ENCODE data around the gene HRH2. TPM values are rescaled to one million over a fixed set of nuclear protein-coding genes. Genes with fewer than 3 reads are reported as not detected.

HRH2 gene
- total and polyA plus RNA-seq, 4 experiments from 2014 or later, result 0.63 to 5.2 (median 4.1) TPM

GRCh38 chr5:175698401-175699115 lies 40.7 kb downstream of the HRH2 start:
- Histone ChIP-seq H3K27ac (ENCODE audit: low read depth, low read length) (no peak overlapping the region), H3K9me3 (ENCODE audit: control insufficient read depth in 1 of 2, low read length in 2 of 2) (no peaks in the 10 kb centered on the region), H3K4me3 (ENCODE audit: low read length in 2 of 2) (no peak overlapping the region), H3K27me3 (ENCODE audit: insufficient read depth, low read length) (no peaks in the 10 kb centered on the region), H3K36me3 (ENCODE audit: insufficient read depth, low read length) (no peaks in the 10 kb centered on the region), H3K4me1 (ENCODE audit: insufficient read depth, low read length) (peaks cover 16% of the 10 kb centered on the region)
- DNase-seq, result no peak
- Mint-ChIP-seq H3K4me3 (peak overlapping the region in 1 of 8 donors; percentile 21), H3K36me3 (peaks cover 11 to 14% of the 10 kb centered on the region in 2 donors), H3K27ac (peak overlapping the region in 1 of 7 donors; percentile 15), H3K9me3 (peaks cover 0 to 8% (median 0%) of the 10 kb centered on the region in 8 donors), H3K27me3 (no peaks in the 10 kb centered on the region), H3K4me1 (peaks cover 13 to 29% (median 21%) of the 10 kb centered on the region in 4 donors)
- intact Hi-C loops (cut with micrococcal nuclease), result loop anchor here (5.0 kb wide), 1 partner anchor 236 kb away; no protein-coding TSS in a partner anchor
- POLR2A ChIA-PET (ENCODE audit: partially characterized antibody), result no interaction called here
- CTCF ChIA-PET (ENCODE audit: partially characterized antibody), result interaction anchor here (1.3 to 4.4 kb wide), 4 partner anchors 9 to 166 kb away, joined by 3 to 138 read pairs (median 17); no protein-coding TSS in a partner anchor

GRCh38 chr5:175700991-175701390 lies 43.1 kb downstream of the HRH2 start:
- Histone ChIP-seq H3K27ac (ENCODE audit: low read depth, low read length) (no peak overlapping the region), H3K4me3 (ENCODE audit: low read length in 2 of 2) (no peak overlapping the region), H3K4me1 (ENCODE audit: insufficient read depth, low read length) (peaks cover 10% of the 10 kb centered on the region), H3K36me3 (ENCODE audit: insufficient read depth, low read length) (no peaks in the 10 kb centered on the region), H3K27me3 (ENCODE audit: insufficient read depth, low read length) (no peaks in the 10 kb centered on the region), H3K9me3 (ENCODE audit: control insufficient read depth in 1 of 2, low read length in 2 of 2) (no peaks in the 10 kb centered on the region)
- CTCF ChIA-PET (ENCODE audit: partially characterized antibody), result interaction anchor here (0.9 to 9.6 kb wide), 8 partner anchors 9 to 168 kb away, joined by 3 to 93 read pairs (median 4); no protein-coding TSS in a partner anchor
- Mint-ChIP-seq H3K4me1 (peaks cover 8 to 15% (median 11%) of the 10 kb centered on the region in 4 donors), H3K4me3 (peak overlapping the region in 1 of 8 donors; percentile 45), H3K27ac (no peak overlapping the region), H3K9me3 (peaks cover 0 to 9% (median 0%) of the 10 kb centered on the region in 8 donors), H3K27me3 (no peaks in the 10 kb centered on the region), H3K36me3 (peaks cover 10 to 14% of the 10 kb centered on the region in 2 donors)
- DNase-seq, result no peak
- intact Hi-C loops (cut with micrococcal nuclease), result no loop called here
- POLR2A ChIA-PET (ENCODE audit: partially characterized antibody), result no interaction called here

GRCh38 chr5:175701797-175702196 lies 43.9 kb downstream of the HRH2 start:
- POLR2A ChIA-PET (ENCODE audit: partially characterized antibody), result no interaction called here
- no peak for DNase-seq
- CTCF ChIA-PET (ENCODE audit: partially characterized antibody), result interaction anchor here (0.9 to 9.6 kb wide), 7 partner anchors 8 to 169 kb away, joined by 3 to 93 read pairs (median 4); no protein-coding TSS in a partner anchor
- Histone ChIP-seq H3K4me3 (ENCODE audit: low read length in 2 of 2) (no peak overlapping the region), H3K27me3 (ENCODE audit: insufficient read depth, low read length) (no peaks in the 10 kb centered on the region), H3K9me3 (ENCODE audit: control insufficient read depth in 1 of 2, low read length in 2 of 2) (no peaks in the 10 kb centered on the region), H3K36me3 (ENCODE audit: insufficient read depth, low read length) (no peaks in the 10 kb centered on the region), H3K27ac (ENCODE audit: low read depth, low read length) (no peak overlapping the region), H3K4me1 (ENCODE audit: insufficient read depth, low read length) (peaks cover 2% of the 10 kb centered on the region)
- intact Hi-C loops (cut with micrococcal nuclease), result no loop called here
- peak overlapping the region in 1 of 7 donors; percentile 55 for H3K27ac Mint-ChIP-seq
- H3K27me3 Mint-ChIP-seq, result no peaks in the 10 kb centered on the region
- H3K4me3 Mint-ChIP-seq, result peak overlapping the region in 1 of 8 donors; percentile 18
- H3K36me3 Mint-ChIP-seq, result peaks cover 7 to 14% of the 10 kb centered on the region in 2 donors
- peaks cover 0 to 9% (median 0%) of the 10 kb centered on the region in 8 donors for H3K9me3 Mint-ChIP-seq
- peaks cover 3 to 8% (median 5%) of the 10 kb centered on the region in 4 donors for H3K4me1 Mint-ChIP-seq

GRCh38 chr5:175706499-175706898 lies 48.6 kb downstream of the HRH2 start:
- Mint-ChIP-seq H3K36me3 (peaks cover 20 to 26% of the 10 kb centered on the region in 2 donors), H3K4me1 (peaks cover 0 to 3% (median 0%) of the 10 kb centered on the region in 4 donors), H3K4me3 (no peak overlapping the region), H3K27ac (no peak overlapping the region), H3K9me3 (peaks cover 0 to 9% (median 0%) of the 10 kb centered on the region in 8 donors), H3K27me3 (no peaks in the 10 kb centered on the region)
- Histone ChIP-seq H3K27ac (ENCODE audit: low read depth, low read length) (no peak overlapping the region), H3K4me3 (ENCODE audit: low read length in 2 of 2) (no peak overlapping the region), H3K36me3 (ENCODE audit: insufficient read depth, low read length) (peaks cover 6% of the 10 kb centered on the region), H3K27me3 (ENCODE audit: insufficient read depth, low read length) (no peaks in the 10 kb centered on the region), H3K4me1 (ENCODE audit: insufficient read depth, low read length) (no peaks in the 10 kb centered on the region), H3K9me3 (ENCODE audit: control insufficient read depth in 1 of 2, low read length in 2 of 2) (no peaks in the 10 kb centered on the region)
- intact Hi-C loops (cut with micrococcal nuclease), result no loop called here
- POLR2A ChIA-PET (ENCODE audit: partially characterized antibody), result no interaction called here
- CTCF ChIA-PET (ENCODE audit: partially characterized antibody), result interaction anchor here (1.1 to 9.6 kb wide), 3 partner anchors 10 to 174 kb away, joined by 5 to 93 read pairs (median 7); no protein-coding TSS in a partner anchor
- no peak for DNase-seq

GRCh38 chr5:175707751-175708375 lies 50.0 kb downstream of the HRH2 start:
- H3K27ac Mint-ChIP-seq, result no peak overlapping the region
- Histone ChIP-seq H3K4me1 (ENCODE audit: insufficient read depth, low read length) (no peaks in the 10 kb centered on the region), H3K9me3 (ENCODE audit: control insufficient read depth in 1 of 2, low read length in 2 of 2) (no peaks in the 10 kb centered on the region), H3K36me3 (ENCODE audit: insufficient read depth, low read length) (peaks cover 6% of the 10 kb centered on the region), H3K4me3 (ENCODE audit: low read length in 2 of 2) (no peak overlapping the region), H3K27me3 (ENCODE audit: insufficient read depth, low read length) (no peaks in the 10 kb centered on the region), H3K27ac (ENCODE audit: low read depth, low read length) (no peak overlapping the region)
- no peak for DNase-seq
- ChIA-PET POLR2A (ENCODE audit: partially characterized antibody) (no interaction called here), CTCF (ENCODE audit: partially characterized antibody) (interaction anchor here (0.5 to 9.6 kb wide), 4 partner anchors 10 to 190 kb away, joined by 3 to 93 read pairs (median 4); no protein-coding TSS in a partner anchor)
- peaks cover 0 to 3% (median 0%) of the 10 kb centered on the region in 4 donors for H3K4me1 Mint-ChIP-seq
- H3K4me3 Mint-ChIP-seq, result no peak overlapping the region
- intact Hi-C loops (cut with micrococcal nuclease), result no loop called here
- H3K36me3 Mint-ChIP-seq, result peaks cover 17 to 21% of the 10 kb centered on the region in 2 donors
- peaks cover 0 to 5% (median 0%) of the 10 kb centered on the region in 8 donors for H3K9me3 Mint-ChIP-seq
- no peaks in the 10 kb centered on the region for H3K27me3 Mint-ChIP-seq

GRCh38 chr5:175709276-175709781 lies 51.5 kb downstream of the HRH2 start:
- CTCF ChIA-PET (ENCODE audit: partially characterized antibody), result interaction anchor here (1.1 to 1.4 kb wide), 2 partner anchors 8 to 175 kb away, joined by 3 to 5 read pairs; no protein-coding TSS in a partner anchor
- Histone ChIP-seq H3K36me3 (ENCODE audit: insufficient read depth, low read length) (peaks cover 6% of the 10 kb centered on the region), H3K27ac (ENCODE audit: low read depth, low read length) (no peak overlapping the region), H3K4me3 (ENCODE audit: low read length in 2 of 2) (no peak overlapping the region), H3K4me1 (ENCODE audit: insufficient read depth, low read length) (no peaks in the 10 kb centered on the region), H3K9me3 (ENCODE audit: control insufficient read depth in 1 of 2, low read length in 2 of 2) (no peaks in the 10 kb centered on the region), H3K27me3 (ENCODE audit: insufficient read depth, low read length) (no peaks in the 10 kb centered on the region)
- Mint-ChIP-seq H3K9me3 (peaks cover 0 to 6% (median 0%) of the 10 kb centered on the region in 8 donors), H3K27ac (peak overlapping the region in 3 of 7 donors; percentile 7 to 48 (median 35)), H3K4me3 (no peak overlapping the region), H3K4me1 (peaks cover 0 to 3% (median 0%) of the 10 kb centered on the region in 4 donors), H3K36me3 (peaks cover 17% of the 10 kb centered on the region in 2 donors), H3K27me3 (no peaks in the 10 kb centered on the region)
- POLR2A ChIA-PET (ENCODE audit: partially characterized antibody), result no interaction called here
- no peak for DNase-seq
- intact Hi-C loops (cut with micrococcal nuclease), result no loop called here

- Mint-ChIP-seq H3K27me3 (no peaks in the 10 kb centered on the region), H3K27ac (no peak overlapping the region), H3K4me3 (no peak overlapping the region), H3K4me1 (peaks cover 0 to 3% (median 0%) of the 10 kb centered on the region in 4 donors), H3K36me3 (peaks cover 17% of the 10 kb centered on the region in 2 donors), H3K9me3 (peaks cover 0 to 16% (median under 1%) of the 10 kb centered on the region in 8 donors)
- H3K9me3 ChIP-seq (ENCODE audit: control insufficient read depth in 1 of 2, low read length in 2 of 2), result no peaks in the 10 kb centered on the region
- H3K27me3 ChIP-seq (ENCODE audit: insufficient read depth, low read length), result no peaks in the 10 kb centered on the region
- H3K36me3 ChIP-seq (ENCODE audit: insufficient read depth, low read length), result peaks cover 6% of the 10 kb centered on the region
- no peak overlapping the region for H3K4me3 ChIP-seq (ENCODE audit: low read length in 2 of 2)
- ChIA-PET CTCF (ENCODE audit: partially characterized antibody) (interaction anchor here (0.8 to 1.4 kb wide), 4 partner anchors 9 to 176 kb away, joined by 3 to 6 read pairs (median 4); no protein-coding TSS in a partner anchor), POLR2A (ENCODE audit: partially characterized antibody) (no interaction called here)
- H3K27ac ChIP-seq (ENCODE audit: low read depth, low read length), result no peak overlapping the region
- no peaks in the 10 kb centered on the region for H3K4me1 ChIP-seq (ENCODE audit: insufficient read depth, low read length)
- intact Hi-C loops (cut with micrococcal nuclease), result no loop called here
- no peak for DNase-seq
Measured at GRCh38 chr5:175710326-175710725, 52.5 kb downstream of the HRH2 start.
